Right lobe of liver (tissue), 4 donors: ENCODE results near the gene GJA4.

Experiments used
- POLR2A ChIP-seq: fragments of 450-650 bp; IDR thresholded peaks from one replicate; pipeline ENCODE4 v1.6.1; 2017; ENCODE audit warnings: antibody characterized with exemption, mild to moderate bottlenecking
- TF ChIP-seq, protein P1 (sequence below), 4 donors: fragments of 200-600 bp in 3 of 4; fragments of 450-650 bp in 1 of 4; IDR thresholded peaks; one replicate each; pipeline versions ENCODE4 v1.5.1 to v1.8.0; 2016 to 2022; ENCODE audit warnings: antibody characterized with exemption in 4 of 4, mild to moderate bottlenecking in 2 of 4
- donor health status: DM: no; HTN: no; CAD: no.
- donor health status: DM: no; HTN: no; CAD: no.
- donor health status: DM: no; HTN: yes; CAD: no.

GRCh38 chr1:34763142-34763781 is 29.5 kb upstream of the GJA4 start:
- TF ChIP-seq, protein P1, sequence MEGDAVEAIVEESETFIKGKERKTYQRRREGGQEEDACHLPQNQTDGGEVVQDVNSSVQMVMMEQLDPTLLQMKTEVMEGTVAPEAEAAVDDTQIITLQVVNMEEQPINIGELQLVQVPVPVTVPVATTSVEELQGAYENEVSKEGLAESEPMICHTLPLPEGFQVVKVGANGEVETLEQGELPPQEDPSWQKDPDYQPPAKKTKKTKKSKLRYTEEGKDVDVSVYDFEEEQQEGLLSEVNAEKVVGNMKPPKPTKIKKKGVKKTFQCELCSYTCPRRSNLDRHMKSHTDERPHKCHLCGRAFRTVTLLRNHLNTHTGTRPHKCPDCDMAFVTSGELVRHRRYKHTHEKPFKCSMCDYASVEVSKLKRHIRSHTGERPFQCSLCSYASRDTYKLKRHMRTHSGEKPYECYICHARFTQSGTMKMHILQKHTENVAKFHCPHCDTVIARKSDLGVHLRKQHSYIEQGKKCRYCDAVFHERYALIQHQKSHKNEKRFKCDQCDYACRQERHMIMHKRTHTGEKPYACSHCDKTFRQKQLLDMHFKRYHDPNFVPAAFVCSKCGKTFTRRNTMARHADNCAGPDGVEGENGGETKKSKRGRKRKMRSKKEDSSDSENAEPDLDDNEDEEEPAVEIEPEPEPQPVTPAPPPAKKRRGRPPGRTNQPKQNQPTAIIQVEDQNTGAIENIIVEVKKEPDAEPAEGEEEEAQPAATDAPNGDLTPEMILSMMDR (IDR thresholded peaks at IDR 0.05): no peak
- TF ChIP-seq POLR2A: no peak
